ENCODE data around the gene OR52H1.

DNA sequence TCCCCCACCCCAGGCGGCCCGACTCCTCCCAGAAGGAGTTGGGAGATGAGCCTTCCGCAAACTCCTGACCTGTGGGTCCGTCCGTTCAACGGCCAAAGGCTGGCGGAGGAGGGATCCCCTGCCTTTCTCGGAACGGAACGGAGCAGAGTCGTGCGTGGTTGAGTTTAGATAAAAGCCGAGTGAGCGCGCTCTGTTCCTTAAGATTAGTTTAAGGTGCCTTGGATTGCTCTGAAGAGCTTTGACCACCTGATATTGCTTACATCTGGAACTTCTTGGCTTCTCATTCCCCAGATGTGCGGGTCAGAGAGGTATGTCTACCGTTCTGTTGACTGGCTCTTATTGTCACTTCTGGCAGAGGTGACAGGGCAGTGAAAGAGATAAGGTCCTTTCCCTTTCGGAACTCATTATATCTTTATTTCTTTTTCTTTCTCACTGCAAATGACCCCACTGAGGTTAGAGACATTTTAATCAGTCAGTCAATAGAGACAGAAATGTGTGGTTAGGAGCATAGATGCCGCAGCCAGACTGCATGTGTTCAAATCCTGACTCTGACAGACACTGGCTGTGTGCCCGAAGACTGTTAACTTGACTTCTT, 48.4 kb upstream of the OR52H1 start, which contains the start of gene TRIM6:
- TF ChIP-seq CTCF (IDR thresholded peaks at IDR 0.05) (no peak), POLR2A (IDR thresholded peaks at IDR 0.05) (no peak), POLR2AphosphoS5 (IDR thresholded peaks at IDR 0.05) (peak in 1 of 2 donors; percentile 33), EP300 (IDR thresholded peaks at IDR 0.05) (no peak)
